Forelimb muscle (tissue), 1 donor: ENCODE measurements around the gene DUS3L. TPM values are rescaled to one million over a fixed set of nuclear protein-coding genes. Genes with fewer than 3 reads are reported as not detected.
A peak's percentile ranks its signal among the peaks of the same experiment; 100 is the strongest.

Experiments used
- DNase-seq: peaks from one replicate; pipeline ENCODE4 v3.0.0-alpha.2; 2013; ENCODE audit warnings: low read depth
- polyA plus RNA-seq: library from polyadenylated mRNA; unstranded; fragments of 120-200 nt; gene quantifications from one replicate; pipeline ENCODE4 v1.2.1, GENCODE V29; 2013; ENCODE audit not compliant: insufficient read length

Gene DUS3L
- polyA plus RNA-seq, 1 donor, result 24.5 TPM

DNA sequence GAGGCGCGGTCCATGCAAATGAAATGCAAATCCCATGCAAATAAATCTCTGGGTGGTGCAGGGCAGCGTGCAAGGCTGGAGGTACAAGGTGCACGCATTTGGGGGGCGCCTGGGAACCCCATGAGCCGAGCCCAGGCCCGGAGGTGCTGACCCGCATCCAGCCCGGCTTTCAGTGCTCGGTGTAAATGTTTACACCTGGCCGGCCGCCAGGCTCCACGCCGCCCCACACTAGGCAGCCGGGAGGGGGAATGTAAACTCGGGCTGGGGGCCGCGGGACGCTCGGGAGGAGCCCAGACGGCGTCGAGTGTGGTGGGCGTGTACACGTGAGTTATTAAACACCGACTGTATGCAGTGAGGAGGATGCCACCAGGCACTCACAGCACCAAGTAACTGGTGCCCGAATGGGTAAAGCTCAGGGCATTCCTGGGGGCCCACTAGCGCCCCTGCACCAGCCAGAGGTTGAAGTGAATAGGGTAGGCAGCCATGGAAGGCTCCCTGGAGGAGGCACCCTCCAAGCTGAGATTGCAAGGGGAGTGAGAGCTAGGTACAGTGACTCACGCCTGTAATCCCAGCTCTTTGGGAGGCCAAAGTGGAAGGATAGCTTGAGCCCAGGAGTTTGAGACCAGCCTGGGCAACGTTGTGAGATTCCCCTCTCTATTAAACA is 31.4 kb upstream of the DUS3L start:
- no peak for DNase-seq

- no peak for DNase-seq
Observed at GRCh38 chr19:5821521-5822180, 30.7 kb upstream of the DUS3L start.

GRCh38 chr19:5820785-5821184 is 29.8 kb upstream of the DUS3L start:
- no peak for DNase-seq

- no peak for DNase-seq
Observed at GRCh38 chr19:5818594-5818993, 27.6 kb upstream of the DUS3L start.

- no peak for DNase-seq
Observed at GRCh38 chr19:5817218-5817617, 26.3 kb upstream of the DUS3L start.

DNA sequence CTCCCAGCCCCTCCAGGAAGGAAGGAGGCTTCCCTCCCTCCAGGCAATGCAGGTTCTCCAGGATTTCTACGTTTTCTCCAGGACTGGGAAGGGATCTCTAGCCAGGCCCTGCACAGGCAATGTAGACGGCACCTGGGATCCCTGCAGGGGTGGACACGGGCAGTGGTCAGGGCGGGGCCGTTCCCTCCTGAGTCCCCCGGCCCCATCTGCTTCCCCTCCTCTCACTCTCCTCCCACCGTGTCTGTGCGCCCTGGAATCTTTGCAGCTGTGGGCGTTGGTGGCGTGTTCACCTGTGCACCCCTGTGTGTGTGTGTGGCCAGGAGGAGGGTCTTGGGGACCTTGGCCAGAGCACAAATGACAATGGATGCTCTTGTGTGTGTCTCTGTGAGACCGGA is 23.9 kb upstream of the DUS3L start:
- no peak for DNase-seq

DNA sequence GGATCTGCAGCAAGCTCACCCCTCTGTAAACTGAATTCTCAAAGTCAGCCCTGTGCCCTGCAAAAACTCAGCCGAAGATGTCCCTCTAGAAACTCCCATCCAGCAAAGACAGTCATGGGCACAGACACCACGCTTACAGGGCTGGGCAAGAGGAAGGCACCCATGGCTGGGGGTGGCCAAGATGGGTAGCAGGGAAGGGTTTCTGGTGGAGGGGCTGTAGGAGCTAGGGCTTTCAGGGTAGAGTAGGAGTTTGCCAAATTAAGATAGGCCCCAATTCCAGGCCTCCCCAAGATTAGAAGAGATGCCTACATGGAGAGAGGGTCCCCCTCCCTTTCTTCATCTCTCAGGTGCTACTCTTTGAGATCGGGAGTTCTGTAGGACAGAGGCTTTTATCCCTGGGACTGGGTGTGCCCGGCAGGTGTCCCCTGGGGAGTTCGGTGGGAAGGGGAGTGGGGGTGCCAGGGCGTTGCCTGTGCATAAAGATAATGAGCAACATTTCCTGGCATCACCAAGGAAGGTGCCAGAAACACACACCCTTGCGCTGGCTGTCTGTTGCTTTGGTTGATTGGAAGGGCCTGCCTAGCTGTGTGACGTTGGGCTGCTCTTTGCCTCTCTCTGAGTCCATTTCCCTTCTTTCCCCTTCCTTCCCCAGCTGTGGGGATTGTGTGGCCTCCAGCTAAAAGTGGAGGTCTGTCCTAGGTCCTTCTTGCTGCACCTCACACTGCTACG is 23.3 kb upstream of the DUS3L start:
- DNase-seq, result no peak

GRCh38 chr19:5811117-5811516 is 20.2 kb upstream of the DUS3L start:
- no peak for DNase-seq

- DNase-seq, result no peak
Observed at GRCh38 chr19:5809469-5809868, 18.5 kb upstream of the DUS3L start.

- DNase-seq, result no peak
Observed at GRCh38 chr19:5809053-5809452, 18.1 kb upstream of the DUS3L start.

DNA sequence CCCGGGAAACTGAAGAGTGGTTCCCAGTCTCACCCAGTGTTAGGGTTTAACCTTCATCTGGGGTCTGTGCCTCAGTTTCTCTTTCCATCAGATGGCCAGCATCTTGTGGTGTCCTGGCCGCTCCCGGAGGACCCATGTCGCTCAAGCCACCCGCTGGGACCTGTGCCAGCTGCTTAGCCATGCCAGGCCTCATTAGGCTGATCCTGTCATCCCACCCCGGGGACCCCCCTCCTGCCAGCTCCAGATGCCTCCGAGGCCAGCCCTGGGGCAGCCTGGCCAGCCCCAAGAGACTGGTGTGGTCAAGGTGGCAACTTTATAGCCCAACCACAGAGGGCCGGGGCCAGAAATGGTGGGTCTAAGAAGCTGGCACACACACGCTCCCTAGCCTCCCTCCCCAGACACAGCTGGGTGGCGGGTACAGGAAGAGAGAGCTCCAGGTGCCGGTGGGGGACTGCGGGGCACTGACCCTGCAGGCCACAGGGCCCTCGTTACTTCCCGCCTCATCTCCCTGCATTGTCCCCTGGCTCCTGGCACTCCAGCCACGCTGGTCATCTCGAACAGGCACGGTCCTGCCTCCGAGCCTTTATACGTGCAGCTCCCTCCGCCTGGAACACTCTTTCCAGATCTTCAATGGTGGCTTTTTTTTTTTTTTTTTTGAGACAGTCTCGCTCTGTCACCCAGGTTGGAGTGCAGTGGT is 17.3 kb upstream of the DUS3L start:
- DNase-seq, result no peak

GRCh38 chr19:5806905-5807304 is 15.9 kb upstream of the DUS3L start:
- no peak for DNase-seq

DNA sequence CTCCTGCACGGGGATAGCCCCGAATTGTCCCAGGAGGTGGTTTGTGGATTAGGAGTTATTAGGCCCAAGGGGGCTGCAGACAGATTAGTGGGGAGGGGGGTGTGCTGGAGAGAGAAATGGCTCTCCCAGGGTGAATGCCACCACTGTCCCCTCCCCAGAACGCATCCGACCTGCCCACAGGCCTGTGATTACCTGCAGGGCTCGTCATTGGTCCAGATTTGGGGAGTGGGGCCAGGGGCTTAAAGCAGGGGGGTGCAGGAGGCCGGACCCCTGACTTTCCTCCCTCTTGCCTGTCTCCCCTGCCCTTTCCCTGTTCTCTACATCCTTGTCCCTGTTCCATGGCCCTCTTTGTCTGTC is 15.1 kb upstream of the DUS3L start:
- no peak for DNase-seq

DNA sequence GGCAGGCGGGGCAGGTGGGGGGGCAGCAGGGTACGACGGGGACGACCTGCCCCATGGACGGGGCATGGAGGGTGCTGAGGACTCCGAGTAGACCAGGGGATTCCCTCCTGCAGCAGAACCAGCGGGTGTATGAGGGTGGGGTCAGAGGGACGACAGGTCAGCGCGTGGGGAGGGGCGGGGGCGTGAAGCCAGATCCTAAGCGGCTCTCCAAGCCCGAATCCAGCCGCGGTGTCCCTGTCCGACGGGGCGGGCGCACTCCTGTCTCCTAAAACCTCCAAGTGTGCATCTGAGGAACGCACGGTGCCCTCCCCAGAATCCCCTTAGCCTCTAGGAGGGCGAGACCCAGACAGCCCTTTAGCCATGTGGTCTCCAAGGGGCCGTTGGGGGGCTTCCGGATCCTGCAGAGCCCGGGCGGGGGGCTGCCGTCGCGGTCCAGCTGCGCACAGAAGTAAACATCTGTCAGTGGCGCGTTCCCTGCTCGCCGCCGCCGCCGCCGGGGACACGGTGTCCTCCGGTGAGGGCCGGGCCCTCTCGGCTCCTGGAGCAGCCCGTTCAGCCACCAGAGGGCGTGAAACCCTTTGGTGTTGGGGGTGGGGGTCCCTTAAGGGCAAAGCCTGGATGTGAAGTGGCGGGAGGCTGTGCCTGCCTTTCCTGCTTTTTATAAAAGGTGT is 14.6 kb upstream of the DUS3L start:
- DNase-seq, result no peak

GRCh38 chr19:5804516-5805461 is 13.8 kb upstream of the DUS3L start, which contains the start of gene NRTN:
NRTN (plus strand) TSS chr19:5805067; CDS start chr19:5824166, 19,099 bp downstream.
- no peak for DNase-seq

DNA sequence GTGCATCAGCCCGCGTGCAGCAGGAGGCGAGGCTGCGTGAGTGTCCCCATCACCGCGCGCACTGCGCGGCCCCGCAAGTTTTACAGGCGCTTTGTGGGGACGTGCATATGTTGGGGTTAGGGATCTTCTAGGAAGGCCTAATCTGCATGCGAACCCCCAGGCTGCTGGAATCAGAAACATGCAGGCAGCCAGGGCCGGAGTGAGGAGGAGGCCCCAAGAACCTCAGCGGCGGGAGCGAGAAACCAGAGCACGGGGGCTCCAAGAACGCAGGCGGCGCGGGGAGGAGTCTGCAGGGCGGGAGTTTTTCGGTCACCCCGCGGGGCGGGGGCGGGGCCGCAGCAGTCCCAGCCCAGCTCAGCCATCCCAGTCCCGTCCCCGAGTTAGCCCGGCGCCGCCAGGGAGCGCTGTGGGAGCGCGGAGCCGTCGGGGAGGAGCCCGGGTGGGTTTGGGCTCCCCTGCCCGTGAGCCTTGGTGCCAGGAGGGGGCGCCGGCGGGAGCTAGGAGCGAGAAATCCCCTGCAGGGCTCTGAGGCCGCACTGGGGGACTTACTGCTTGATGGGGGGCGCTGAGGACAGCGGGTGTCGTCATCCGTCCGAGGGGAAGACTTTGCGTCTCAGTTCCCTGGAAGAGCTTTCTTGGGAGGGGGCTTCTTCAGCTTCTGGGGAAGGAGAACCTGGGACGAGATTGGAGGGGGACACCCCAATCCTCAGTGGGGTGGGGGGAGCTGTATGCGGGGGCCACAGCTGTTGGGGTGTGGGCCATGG is 13.0 kb upstream of the DUS3L start:
- peak; percentile 50 for DNase-seq

DNA sequence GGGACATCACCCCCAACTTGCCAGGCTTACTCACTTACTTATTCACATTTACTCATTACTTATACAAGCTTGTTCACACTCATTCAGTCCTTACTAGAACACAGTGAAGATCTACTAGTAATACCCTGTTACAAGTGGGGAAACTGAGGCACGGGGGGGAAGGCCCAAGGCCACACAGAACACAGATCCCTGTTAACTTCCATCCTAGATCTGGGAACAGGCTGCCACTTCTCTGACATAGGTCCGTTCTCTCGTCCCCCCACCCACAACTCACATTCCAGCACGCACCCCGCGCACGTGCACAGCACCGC is 12.4 kb upstream of the DUS3L start:
- no peak for DNase-seq

- DNase-seq, result no peak
Observed at GRCh38 chr19:5801796-5802619, 11.0 kb upstream of the DUS3L start.
